ENCODE data around the gene ILF2.

DNA sequence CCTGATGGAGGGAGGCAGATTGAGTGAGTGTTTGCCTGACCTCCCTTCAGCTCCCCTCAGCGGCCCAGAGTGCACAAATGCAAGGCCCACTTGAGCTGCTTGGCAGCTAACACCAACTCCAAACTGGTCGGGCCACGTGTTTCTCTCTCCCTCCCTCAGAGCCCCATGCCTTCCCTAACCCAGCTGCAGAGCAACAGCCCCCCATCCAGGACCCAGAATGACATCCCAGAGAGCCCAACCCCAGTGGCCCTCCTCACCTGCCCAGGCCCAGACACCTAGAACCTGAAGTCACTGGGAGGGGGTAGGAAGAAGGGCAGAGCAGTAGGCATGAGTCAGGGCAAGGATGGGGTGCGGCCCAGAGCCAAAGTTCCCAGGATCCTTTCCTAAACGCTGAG lies 53.9 kb downstream of the ILF2 start:
- TF ChIP-seq EZH2 (IDR thresholded peaks at IDR 0.05; ENCODE audit: insufficient read depth, poor library complexity, severe bottlenecking) (no peak), EZH2phosphoT487 (IDR thresholded peaks at IDR 0.05; ENCODE audit: insufficient read depth, low read depth) (no peak)

Data from GM23248 (cell line).